Activated CD4-positive, alpha-beta T cell treated with anti-CD3 and anti-CD28 coated beads, Interleukin-10, Interleukin-2, amounts not matched to agents 100 ng/mL and 50 ng/mL, durations not matched to agents 16 hours and 8 hours (primary cell): ENCODE data around the gene OR5D13.

Source experiments
- DNase-seq: peaks from one replicate; pipeline ENCODE4 v3.0.0-alpha.2; 2020

OR5D13 gene, protein sequence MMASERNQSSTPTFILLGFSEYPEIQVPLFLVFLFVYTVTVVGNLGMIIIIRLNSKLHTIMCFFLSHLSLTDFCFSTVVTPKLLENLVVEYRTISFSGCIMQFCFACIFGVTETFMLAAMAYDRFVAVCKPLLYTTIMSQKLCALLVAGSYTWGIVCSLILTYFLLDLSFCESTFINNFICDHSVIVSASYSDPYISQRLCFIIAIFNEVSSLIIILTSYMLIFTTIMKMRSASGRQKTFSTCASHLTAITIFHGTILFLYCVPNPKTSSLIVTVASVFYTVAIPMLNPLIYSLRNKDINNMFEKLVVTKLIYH

DNA sequence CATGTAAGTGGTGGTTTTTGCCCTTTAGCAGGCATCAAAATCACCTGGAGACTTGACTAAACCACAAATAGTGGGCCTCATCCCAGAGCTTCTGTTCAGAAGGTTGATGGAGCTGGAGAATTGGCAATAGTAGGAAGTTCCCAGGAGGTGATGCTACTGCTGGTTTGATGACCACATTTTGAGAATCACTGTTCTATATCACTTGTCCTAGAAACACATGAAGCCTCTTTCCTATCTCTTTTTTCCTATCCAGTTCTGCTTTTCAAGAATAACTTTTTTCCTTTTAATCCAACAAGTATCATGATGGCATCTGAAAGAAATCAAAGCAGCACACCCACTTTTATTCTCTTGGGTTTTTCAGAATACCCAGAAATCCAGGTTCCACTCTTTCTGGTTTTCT, at the start of gene OR5D13:
Gene OR5D13, plus strand, starts transcription at position 301 of the 400 bp plus-strand sequence. Its CDS starts 0 bp downstream, at position 301.
- DNase-seq, result no peak

DNA sequence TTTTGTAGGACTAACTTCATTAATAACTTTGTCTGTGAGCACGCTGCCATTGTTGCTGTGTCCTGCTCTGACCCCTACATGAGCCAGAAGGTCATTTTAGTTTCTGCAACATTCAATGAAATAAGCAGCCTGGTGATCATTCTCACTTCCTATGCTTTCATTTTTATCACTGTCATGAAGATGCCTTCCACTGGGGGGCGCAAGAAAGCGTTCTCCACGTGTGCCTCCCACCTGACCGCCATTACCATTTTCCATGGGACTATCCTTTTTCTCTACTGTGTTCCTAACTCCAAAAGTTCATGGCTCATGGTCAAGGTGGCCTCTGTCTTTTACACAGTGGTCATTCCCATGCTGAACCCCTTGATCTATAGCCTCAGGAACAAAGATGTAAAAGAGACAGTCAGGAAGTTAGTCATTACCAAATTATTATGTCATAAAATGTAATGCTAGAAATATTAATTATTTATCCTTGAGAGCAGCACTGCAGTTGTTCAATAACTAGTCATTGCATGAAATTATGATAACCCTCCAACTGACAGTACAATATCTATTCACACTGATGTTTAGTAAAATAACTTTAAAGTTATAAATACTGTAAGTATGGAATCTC, 46.4 kb upstream of the OR5D13 start:
- peak; percentile 4 for DNase-seq

DNA sequence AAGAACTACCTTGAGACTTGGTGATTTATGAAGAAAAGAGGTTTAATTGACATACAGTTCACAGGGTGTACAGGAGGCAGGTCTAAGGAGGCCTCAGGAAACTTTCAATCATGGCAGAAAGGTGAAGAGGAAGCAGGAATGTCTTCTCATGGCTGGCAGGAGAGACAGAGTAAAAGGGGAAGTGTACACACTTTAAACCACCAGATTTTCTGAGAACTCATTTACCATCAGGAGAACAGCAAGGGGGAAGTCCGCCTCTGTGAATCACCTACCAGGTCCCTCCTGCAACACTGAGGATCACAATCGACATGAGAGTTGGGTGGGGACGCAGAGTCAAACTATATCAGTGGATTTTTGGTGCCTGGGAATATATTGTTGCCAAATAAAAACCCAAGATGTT, 40.3 kb upstream of the OR5D13 start:
- no peak for DNase-seq

DNA sequence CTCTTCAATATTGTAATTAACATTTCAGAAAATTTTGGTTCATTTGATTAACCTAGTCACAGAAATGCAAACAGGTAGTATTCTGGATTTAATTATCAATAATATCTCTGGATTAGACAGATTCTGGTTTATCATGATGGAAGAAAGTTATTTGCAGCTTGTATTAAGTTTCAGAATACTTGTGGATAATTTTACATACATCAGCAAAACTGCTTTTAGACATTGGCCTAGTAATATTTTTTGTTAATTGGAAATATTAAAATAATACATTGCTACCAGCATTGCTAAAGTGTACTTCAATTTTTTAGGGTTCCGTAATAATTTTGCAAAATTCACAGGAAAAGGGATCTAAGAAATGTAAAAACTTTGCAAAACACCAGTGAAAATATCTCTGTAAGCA, 18.4 kb downstream of the OR5D13 start:
- DNase-seq, result no peak

DNA sequence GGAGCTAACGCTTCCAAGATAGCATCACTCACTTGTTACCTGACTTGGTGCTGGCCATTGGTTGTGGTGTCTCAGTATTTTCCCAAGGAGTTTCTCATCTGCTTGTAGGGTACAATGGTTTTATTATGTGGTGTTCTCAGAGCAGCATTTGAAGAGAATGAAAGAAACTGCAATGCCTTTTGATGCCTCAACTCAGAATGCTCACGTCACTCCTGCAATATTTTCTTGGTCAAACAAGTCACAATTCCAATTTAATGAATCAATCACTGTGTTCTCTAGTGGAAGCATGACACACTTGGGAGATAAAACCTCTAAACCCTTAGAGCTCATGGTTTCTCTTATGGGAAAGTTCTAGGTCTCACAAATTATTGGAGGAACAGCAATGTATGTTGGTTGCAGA, 20.1 kb downstream of the OR5D13 start:
- DNase-seq, result no peak

DNA sequence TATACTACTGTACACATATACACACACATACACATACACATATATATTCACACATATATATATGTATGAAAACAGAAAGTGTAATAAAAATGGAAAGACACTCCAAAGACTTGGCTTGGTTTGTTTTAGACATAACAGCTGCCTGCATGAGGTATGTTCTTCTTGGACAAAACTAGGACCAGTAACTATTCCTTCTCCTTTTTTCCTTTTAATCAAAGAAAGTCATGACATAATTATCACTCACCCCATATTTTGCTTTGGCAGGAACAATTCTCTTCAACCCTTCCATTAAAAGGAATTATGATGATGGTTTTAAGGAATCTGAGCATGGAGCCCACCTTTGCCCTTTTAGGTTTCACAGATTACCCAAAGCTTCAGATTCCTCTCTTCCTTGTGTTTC, 22.0 kb downstream of the OR5D13 start, which contains the start of gene OR5D14:
Gene OR5D14, plus strand, starts transcription at position 301 of the 400 bp plus-strand sequence. Its CDS starts 0 bp downstream, at position 301.
- no peak for DNase-seq

DNA sequence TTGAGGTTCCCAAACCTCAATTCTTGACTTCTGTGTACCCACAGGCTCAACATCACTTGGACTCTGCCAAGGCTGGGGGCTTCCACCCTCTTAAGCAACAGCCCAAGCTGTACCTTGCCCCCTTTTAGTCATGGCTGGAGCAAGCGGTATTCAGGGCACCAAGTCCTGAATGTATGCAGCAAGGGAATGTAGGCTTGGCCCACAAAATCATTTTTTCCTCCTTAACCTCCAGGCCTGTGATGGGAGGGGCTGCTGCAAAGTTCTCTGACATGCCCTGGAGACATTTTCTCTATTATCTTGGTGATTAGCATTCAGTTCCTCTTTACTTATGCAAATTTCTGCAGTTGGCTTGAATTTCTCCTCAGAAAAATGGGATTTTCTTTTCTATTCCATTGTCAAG, 33.0 kb downstream of the OR5D13 start:
- no peak for DNase-seq

DNA sequence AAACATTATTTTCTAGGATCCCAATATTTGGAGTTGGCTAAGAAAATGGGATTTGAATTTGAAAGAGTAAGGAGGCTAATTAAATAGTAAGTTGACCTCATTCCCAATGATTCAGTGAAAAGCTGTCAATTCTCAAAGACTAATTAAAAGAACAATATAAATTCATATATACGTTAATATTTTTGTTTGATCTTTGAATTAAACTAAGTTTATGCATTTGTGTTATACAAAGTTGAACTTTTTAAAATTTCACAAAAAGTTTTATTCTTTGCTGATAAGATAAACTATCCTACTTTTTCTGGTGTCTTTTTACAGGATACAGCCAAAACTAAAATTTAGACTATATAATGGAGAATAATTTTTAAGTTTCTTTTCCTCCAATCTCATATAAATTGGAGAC, 37.8 kb downstream of the OR5D13 start, which contains the start of gene OR5L1:
Gene OR5L1, plus strand, starts transcription at position 301 of the 400 bp plus-strand sequence. CDS start 100 bp downstream, outside the sequence.
- no peak for DNase-seq

DNA sequence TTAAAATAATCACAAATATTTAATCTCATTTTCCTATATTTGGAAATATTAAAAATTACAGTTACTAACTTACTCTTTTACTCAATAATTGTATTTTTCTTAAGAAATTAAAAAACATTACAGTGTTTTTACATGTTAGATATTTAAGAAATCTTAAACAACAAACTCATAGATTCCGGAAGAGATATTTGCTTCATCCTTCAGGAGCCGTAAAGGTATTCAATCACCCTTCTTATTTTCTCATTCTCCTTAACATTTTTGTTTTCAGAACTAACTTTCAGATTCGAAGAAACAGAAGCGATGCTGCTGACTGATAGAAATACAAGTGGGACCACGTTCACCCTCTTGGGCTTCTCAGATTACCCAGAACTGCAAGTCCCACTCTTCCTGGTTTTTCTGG, 46.1 kb downstream of the OR5D13 start, which contains the start of gene OR5D18:
Gene OR5D18, plus strand, starts transcription at position 301 of the 400 bp plus-strand sequence. Its CDS starts 0 bp downstream, at position 301.
- DNase-seq, result no peak
